DMS114 treated with DMSO at 0.1 percent for 48 hours (cell line): ENCODE measurements around the gene KAT8.
"Not testable (repeated sequence)": the region's sequence is repeated elsewhere in the genome, so short reads cannot be mapped to it uniquely, and the experiment has no call there.

ENCODE experiments used
- DNase-seq: peaks from one replicate; lab custom pipeline; 2025; ENCODE audit not compliant: unreplicated experiment; lab: John Stamatoyannopoulos, UW

Gene KAT8

GRCh38 chr16:31130336-31130891, 12.9 kb downstream of the KAT8 start:
- no peak for DNase-seq

GRCh38 chr16:31130899-31131298, 13.4 kb downstream of the KAT8 start:
- no peak for DNase-seq

- no peak for DNase-seq
These were observed 14.0 kb downstream of the KAT8 start for GRCh38 chr16:31131416-31131815.

- DNase-seq: no peak
These were observed 14.4 kb downstream of the KAT8 start for GRCh38 chr16:31131841-31132271.

- no peak for DNase-seq
These were observed 15.0 kb downstream of the KAT8 start for GRCh38 chr16:31132303-31132979.

- DNase-seq: no peak
These were observed 15.6 kb downstream of the KAT8 start for GRCh38 chr16:31133046-31133501.

GRCh38 chr16:31134091-31134571, 16.7 kb downstream of the KAT8 start:
- no peak for DNase-seq

- DNase-seq: no peak
These were observed 17.4 kb downstream of the KAT8 start for GRCh38 chr16:31134625-31135534.

GRCh38 chr16:31135535-31136286, 18.2 kb downstream of the KAT8 start, which contains the start of gene PRSS8:
Gene PRSS8, minus strand, starts transcription at chr16:31135727. Its CDS starts 229 bp downstream, at chr16:31135498.
- DNase-seq: no peak

- DNase-seq: no peak
These were observed 18.8 kb downstream of the KAT8 start for GRCh38 chr16:31136287-31136662.

GRCh38 chr16:31136822-31137499, 19.5 kb downstream of the KAT8 start:
- DNase-seq: not testable (repeated sequence)

- DNase-seq: no peak
These were observed 21.4 kb downstream of the KAT8 start for GRCh38 chr16:31138621-31139578.

- DNase-seq: not testable (repeated sequence)
These were observed 23.6 kb downstream of the KAT8 start for GRCh38 chr16:31141071-31141469.

GRCh38 chr16:31141489-31142108, 24.1 kb downstream of the KAT8 start:
- no peak for DNase-seq

GRCh38 chr16:31142109-31143010, 24.9 kb downstream of the KAT8 start:
- peak; percentile 96 for DNase-seq

GRCh38 chr16:31143011-31143693, 25.7 kb downstream of the KAT8 start:
- DNase-seq: no peak

GRCh38 chr16:31143694-31144148, 26.3 kb downstream of the KAT8 start:
- no peak for DNase-seq
